Common myeloid progenitor, CD34-positive (primary cell): ENCODE measurements around the gene TMOD4.

ENCODE experiments used
- CTCF ChIA-PET: fragments of 350-600 bp; sonication (Branson Sonifier 250); formaldehyde crosslinking; loops from one replicate; lab custom pipeline; 2021; ENCODE audit warnings: antibody characterized with exemption; lab: Charles Lee
- POLR2A ChIA-PET: fragments of 350-600 bp; sonication (Branson Sonifier 250); formaldehyde crosslinking; loops from one replicate; lab custom pipeline; 2021; ENCODE audit warnings: antibody characterized with exemption; lab: Charles Lee
- DNase-seq, 3 donors: peaks; one replicate each; pipeline versions ENCODE4 v3.0.0 to v3.0.0-alpha.2; 2013
- H3K27ac ChIP-seq, 2 experiments: 1 replicate in 1 of 2; 2 replicates in 1 of 2; pipeline ENCODE4 v1.7.0; 2013; ENCODE audit warnings: inconsistent platforms in 2 of 2, low read length in 2 of 2, mild to moderate bottlenecking in 2 of 2, low read depth in 1 of 2, moderate library complexity in 1 of 2; ENCODE audit not compliant: severe bottlenecking in 2 of 2, insufficient read depth in 1 of 2, poor library complexity in 1 of 2
- H3K27me3 ChIP-seq, 5 experiments: replicated peaks in 2 of 5; 1 replicate in 3 of 5; 2 replicates in 2 of 5; pipeline versions ENCODE4 v1.6.1 to v1.7.0; 2013; ENCODE audit warnings: low read length in 4 of 5, mild to moderate bottlenecking in 2 of 5, moderate library complexity in 2 of 5, inconsistent platforms in 1 of 5; ENCODE audit not compliant: insufficient read depth in 5 of 5, control insufficient read depth in 4 of 5
- H3K36me3 ChIP-seq, 4 experiments: 1 replicate in 2 of 4; 2 replicates in 2 of 4; pipeline versions ENCODE4 v1.6.1 to v1.7.0; 2013; ENCODE audit warnings: low read length in 3 of 4, control low read depth in 1 of 4, mild to moderate bottlenecking in 1 of 4; ENCODE audit not compliant: control insufficient read depth in 4 of 4, insufficient read depth in 4 of 4
- H3K4me1 ChIP-seq, 4 experiments: 1 replicate in 3 of 4; 2 replicates in 1 of 4; pipeline versions ENCODE4 v1.6.1 to v1.7.1; 2013; ENCODE audit warnings: low read length in 3 of 4, mild to moderate bottlenecking in 3 of 4, control low read depth in 1 of 4, inconsistent platforms in 1 of 4, moderate library complexity in 1 of 4; ENCODE audit not compliant: control insufficient read depth in 4 of 4, insufficient read depth in 4 of 4; ENCODE audit errors: control extremely low read depth in 1 of 4
- H3K4me3 ChIP-seq, 7 experiments: 1 replicate in 4 of 7; 2 replicates in 3 of 7; pipeline versions ENCODE4 v1.5.1 to v1.7.0; 2013; ENCODE audit warnings: mild to moderate bottlenecking in 7 of 7, low read length in 6 of 7, moderate library complexity in 6 of 7, inconsistent platforms in 2 of 7, low read depth in 2 of 7, control low read depth in 1 of 7; ENCODE audit not compliant: insufficient read depth in 4 of 7, control insufficient read depth in 1 of 7; ENCODE audit errors: extremely low read depth in 1 of 7
- H3K9me3 ChIP-seq, 5 experiments: 1 replicate in 4 of 5; 2 replicates in 1 of 5; pipeline versions ENCODE4 v1.6.1 to v1.7.1; 2013; ENCODE audit warnings: low read length in 4 of 5, mild to moderate bottlenecking in 2 of 5, inconsistent platforms in 1 of 5, low read depth in 1 of 5, moderate library complexity in 1 of 5; ENCODE audit not compliant: control insufficient read depth in 4 of 5, insufficient read depth in 2 of 5; ENCODE audit errors: control extremely low read depth in 1 of 5
- WGBS: methylation state at CpG from one replicate; pipeline ENCODE4 v1.1.5; 2013; ENCODE audit not compliant: insufficient coverage; 5-methylcytosine and 5-hydroxymethylcytosine counted together

Gene TMOD4

DNA sequence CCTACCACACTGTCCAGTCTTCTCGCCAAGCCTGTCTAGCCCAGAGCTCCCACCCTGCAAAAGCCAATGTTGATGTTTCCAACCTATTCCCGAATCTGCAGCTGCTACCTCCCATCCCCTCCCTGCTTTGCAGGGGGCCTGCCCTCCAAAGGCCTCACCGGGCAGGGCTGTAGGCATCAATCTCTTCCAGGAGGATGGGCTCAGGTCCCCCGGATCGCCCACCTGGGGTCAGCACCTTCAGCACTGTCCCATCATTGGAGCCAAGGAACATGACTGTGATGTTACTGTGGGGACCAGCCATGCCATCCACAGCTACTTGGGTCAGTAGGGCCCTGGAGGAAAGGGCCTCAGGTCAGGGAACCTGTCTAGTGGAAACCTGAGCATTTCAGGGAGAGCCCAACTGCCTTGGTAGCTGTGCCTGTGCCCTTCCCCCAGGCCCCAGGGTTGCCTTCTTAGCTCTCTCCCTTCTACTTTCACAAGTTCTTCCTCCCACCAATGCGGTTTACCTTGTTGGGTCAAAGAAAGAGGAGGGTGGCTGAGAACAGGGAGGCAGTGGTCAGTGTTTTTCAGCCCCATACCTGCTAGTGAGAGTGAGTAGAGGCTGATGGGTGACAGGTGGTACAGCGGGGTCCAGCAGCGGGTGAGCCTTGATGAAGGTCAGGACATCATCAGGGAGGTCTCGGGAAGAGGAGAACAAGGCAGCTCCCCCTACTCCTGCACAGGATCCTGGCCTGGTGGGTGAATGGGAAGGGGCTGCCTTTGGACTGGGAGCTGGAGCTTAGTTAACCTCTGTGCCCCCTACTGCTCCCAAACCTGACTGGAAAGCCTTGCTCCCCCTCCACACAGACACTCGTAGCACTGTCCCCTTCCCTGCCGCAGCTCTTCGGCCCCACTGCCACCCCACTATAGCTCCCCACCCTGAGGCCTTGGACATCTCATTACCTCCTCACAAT, 40.1 kb downstream of the TMOD4 start:
- 99% methylated on average over 8 of the region's 12 CpGs for WGBS
- no peak for DNase-seq
- H3K36me3 ChIP-seq: peaks cover 0 to 25% (median 7%) of the 10 kb centered on the region in 4 experiments
- peaks cover 0 to 6% (median 0%) of the 10 kb centered on the region in 5 experiments for H3K27me3 ChIP-seq
- H3K9me3 ChIP-seq: no peaks in the 10 kb centered on the region
- peaks cover 0 to 7% (median 5%) of the 10 kb centered on the region in 4 experiments for H3K4me1 ChIP-seq
- no peak overlapping the region for H3K4me3 ChIP-seq
- no peak overlapping the region for H3K27ac ChIP-seq
- POLR2A ChIA-PET: interaction anchor here (1.6 kb wide), 1 partner anchor 21 kb away, joined by 3 read pairs; the partner anchor contains the start of gene TNFAIP8L2
- CTCF ChIA-PET: interaction anchor here (0.7 to 5.1 kb wide), 7 partner anchors 8 to 114 kb away, joined by 3 to 33 read pairs (median 3); partner anchors contain the start of gene TNFAIP8L2

DNA sequence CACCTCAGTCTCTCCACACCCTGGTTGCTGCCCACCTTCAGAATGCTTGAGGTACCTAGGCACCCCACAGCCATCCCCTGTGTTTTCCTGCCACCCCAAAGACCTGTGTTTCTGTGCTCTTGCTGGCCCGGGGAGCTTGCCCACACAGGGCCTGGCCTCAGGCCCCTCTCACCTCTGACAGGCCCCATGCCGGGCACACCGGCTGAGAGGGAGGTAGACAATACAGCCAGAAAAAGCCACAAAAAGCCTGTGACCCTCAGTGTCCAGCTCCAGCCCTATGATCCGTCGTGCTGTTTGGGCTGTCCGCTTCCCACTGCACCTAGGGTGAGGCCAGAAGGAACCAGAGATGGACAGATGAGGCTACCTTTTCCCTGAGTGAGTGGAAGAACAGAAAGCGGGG, 40.8 kb downstream of the TMOD4 start:
- DNase-seq: no peak
- H3K4me3 ChIP-seq: no peak overlapping the region
- ChIA-PET CTCF (interaction anchor here (0.7 to 5.1 kb wide), 7 partner anchors 9 to 44 kb away, joined by 3 to 33 read pairs (median 3); partner anchors contain the start of gene TNFAIP8L2), POLR2A (interaction anchor here (0.6 to 1.6 kb wide), 3 partner anchors 17 to 96 kb away, joined by 3 to 5 read pairs (median 5); partner anchors contain the start of gene TNFAIP8L2)
- H3K27ac ChIP-seq: no peak overlapping the region
- peaks cover 0 to 24% (median 7%) of the 10 kb centered on the region in 4 experiments for H3K36me3 ChIP-seq
- peaks cover 0 to 9% (median 5%) of the 10 kb centered on the region in 4 experiments for H3K4me1 ChIP-seq
- peaks cover 0 to 6% (median 0%) of the 10 kb centered on the region in 5 experiments for H3K27me3 ChIP-seq
- WGBS: over 99% methylated on average over 7 of the region's 7 CpGs
- no peaks in the 10 kb centered on the region for H3K9me3 ChIP-seq

DNA sequence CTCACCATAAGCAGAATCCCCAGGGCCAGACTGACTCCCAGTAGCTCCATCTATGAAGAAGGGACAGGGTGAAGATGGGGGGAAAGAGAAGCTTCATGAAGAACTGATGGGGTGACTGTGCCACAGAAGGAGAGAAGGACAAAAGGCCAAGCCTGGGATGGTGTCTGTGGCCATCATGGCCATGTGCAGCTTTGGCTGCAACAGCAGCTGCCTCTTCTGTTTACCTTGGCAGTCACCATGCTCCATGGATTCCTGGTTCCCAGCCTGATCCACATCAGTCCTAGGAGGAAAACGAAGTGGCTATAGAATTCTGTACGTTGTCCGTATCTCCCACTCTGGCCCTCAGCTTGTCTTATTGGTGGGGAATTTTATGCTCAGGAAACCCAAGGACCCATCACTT, 41.4 kb downstream of the TMOD4 start:
- ChIA-PET POLR2A (interaction anchor here (0.6 to 0.8 kb wide), 2 partner anchors 16 to 95 kb away, joined by 5 read pairs; no protein-coding TSS in a partner anchor), CTCF (interaction anchor here (1.1 to 5.1 kb wide), 4 partner anchors 9 to 38 kb away, joined by 3 to 33 read pairs (median 4); partner anchors contain the start of gene TNFAIP8L2)
- no peak for DNase-seq
- no CpG with 5 or more reads among the region's 3 CpGs for WGBS
- peaks cover 0 to 9% (median 5%) of the 10 kb centered on the region in 4 experiments for H3K4me1 ChIP-seq
- peaks cover 0 to 18% (median 7%) of the 10 kb centered on the region in 4 experiments for H3K36me3 ChIP-seq
- H3K9me3 ChIP-seq: no peaks in the 10 kb centered on the region
- H3K27ac ChIP-seq: no peak overlapping the region
- peaks cover 0 to 6% (median 0%) of the 10 kb centered on the region in 5 experiments for H3K27me3 ChIP-seq
- no peak overlapping the region for H3K4me3 ChIP-seq

DNA sequence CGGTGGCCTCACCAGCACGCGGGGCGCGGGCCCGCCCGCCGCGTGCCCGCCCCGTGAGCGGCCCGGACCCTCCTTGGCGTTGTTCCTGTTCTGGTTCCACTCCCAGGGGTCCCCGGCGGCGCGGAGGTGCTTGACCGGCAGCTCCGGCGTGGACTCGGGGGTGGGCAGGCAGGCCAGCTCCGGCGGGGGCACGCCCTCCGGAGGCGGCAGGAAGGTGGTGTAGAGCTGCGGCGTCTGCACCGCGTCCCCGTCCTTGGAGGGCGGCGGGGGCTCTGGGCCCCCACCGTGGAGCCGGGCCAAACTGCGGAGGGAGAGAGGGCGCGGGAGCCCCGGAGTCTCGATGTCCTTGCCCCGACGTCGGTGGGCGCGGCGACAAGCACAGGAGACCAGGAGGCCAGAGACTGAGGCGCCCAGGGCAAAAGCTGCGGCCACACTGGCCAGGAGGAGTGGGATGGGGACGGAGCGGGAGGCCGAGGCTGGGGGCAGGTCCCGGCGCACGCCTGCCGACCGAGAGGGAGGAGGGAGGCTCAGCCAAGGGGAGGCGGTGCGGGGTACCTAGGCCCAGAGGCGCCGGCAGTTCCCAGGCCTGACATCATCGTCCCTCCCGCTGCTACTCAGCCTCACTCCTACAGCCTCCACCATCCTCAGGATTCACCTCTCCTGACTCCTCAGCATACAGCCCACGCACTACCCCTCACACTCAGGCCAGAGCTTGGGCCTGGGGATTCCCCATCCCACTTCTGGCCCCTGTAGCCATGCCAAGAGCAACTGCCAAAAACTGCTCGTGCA, 42.6 kb downstream of the TMOD4 start:
- Histone ChIP-seq H3K36me3 (peaks cover 0 to 16% (median 7%) of the 10 kb centered on the region in 4 experiments), H3K4me1 (peaks cover 0 to 9% (median 5%) of the 10 kb centered on the region in 4 experiments), H3K4me3 (no peak overlapping the region), H3K27me3 (peaks cover 0 to 4% (median 0%) of the 10 kb centered on the region in 5 experiments), H3K9me3 (no peaks in the 10 kb centered on the region), H3K27ac (no peak overlapping the region)
- no peak for DNase-seq
- ChIA-PET POLR2A (interaction anchor here (0.9 kb wide), 1 partner anchor 11 kb away, joined by 4 read pairs; no protein-coding TSS in a partner anchor), CTCF (interaction anchor here (0.6 to 1.2 kb wide), 3 partner anchors 11 to 111 kb away, joined by 3 to 4 read pairs (median 3); no protein-coding TSS in a partner anchor)
- 92% methylated on average over 45 of the region's 65 CpGs for WGBS

DNA sequence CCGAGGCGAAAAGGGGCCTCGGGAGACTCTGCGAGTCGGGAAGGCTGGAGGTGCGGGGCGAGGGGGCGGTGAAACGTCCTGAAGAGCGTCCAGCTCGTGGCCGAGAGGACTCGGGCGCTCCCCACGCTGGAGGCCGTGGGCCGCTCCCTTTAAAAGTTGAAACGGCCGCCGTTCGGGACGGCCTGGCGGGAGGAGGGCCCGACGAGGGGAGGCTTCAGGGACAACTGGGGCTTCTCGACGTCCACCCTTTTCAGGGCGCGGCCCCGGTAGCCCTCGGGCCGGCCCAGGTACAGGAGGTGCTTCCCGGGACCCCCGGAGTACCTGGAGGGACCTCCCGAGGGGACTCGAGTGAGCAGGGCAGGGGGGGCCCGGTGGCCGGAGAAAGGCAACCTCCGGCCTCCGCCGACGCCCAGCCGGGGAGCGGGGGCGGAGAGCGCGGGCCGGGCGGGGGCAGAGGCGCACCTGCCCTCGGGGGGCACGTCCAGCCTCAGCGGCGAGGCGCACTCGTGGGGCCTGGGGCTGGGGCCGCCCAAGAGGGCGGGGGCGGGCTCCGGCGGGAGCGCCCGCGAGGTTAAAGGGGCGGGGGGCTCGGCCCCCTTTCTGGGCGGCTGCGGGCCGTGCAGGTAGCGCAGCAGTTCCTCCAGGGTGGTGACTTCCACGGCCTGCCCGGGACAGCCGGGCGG, 43.3 kb downstream of the TMOD4 start:
- ChIA-PET POLR2A (interaction anchor here (0.9 kb wide), 1 partner anchor 11 kb away, joined by 4 read pairs; no protein-coding TSS in a partner anchor), CTCF (interaction anchor here (0.6 to 5.1 kb wide), 4 partner anchors 10 to 110 kb away, joined by 3 to 26 read pairs (median 8); partner anchors contain the start of gene TNFAIP8L2)
- no peak overlapping the region for H3K4me3 ChIP-seq
- WGBS: 97% methylated on average over 66 of the region's 74 CpGs
- peaks cover 0 to 9% (median 5%) of the 10 kb centered on the region in 4 experiments for H3K4me1 ChIP-seq
- no peak overlapping the region for H3K27ac ChIP-seq
- H3K27me3 ChIP-seq: peaks cover 0 to 4% (median 0%) of the 10 kb centered on the region in 5 experiments
- no peaks in the 10 kb centered on the region for H3K9me3 ChIP-seq
- H3K36me3 ChIP-seq: peaks cover 0 to 16% (median 5%) of the 10 kb centered on the region in 4 experiments
- no peak for DNase-seq
